Measurements from ENCODE around the gene LCMT1.

GRCh38 chr16:25080420-25081131 is 31.0 kb upstream of the LCMT1 start:
- TF ChIP-seq CTCF (IDR thresholded peaks at IDR 0.05) (no peak), NFYB (CRISPR knock-in tag; conservative IDR thresholded peaks at IDR 0.05; ENCODE audit: low read depth) (no peak), ZNF416 (CRISPR knock-in tag; IDR thresholded peaks at IDR 0.05) (no peak), CBFB (CRISPR knock-in tag; IDR thresholded peaks at IDR 0.05; ENCODE audit: low read depth) (no peak)
